DND-41 (cell line): ENCODE data around the gene DCUN1D3.

Experiments used
- ATAC-seq: fragments of 200-7000 bp; cut with Tn5 transposase; 3 replicates; pipeline ENCODE4 v1.9.1; 2021; ENCODE audit warnings: low read depth; ENCODE audit not compliant: insufficient read depth
- DNase-seq: peaks from one replicate; pipeline ENCODE4 v3.0.0-alpha.2; 2020
- H2AFZ ChIP-seq: 2 replicates; pipeline ENCODE4 v1.6.0; 2012; ENCODE audit warnings: low read depth, low read length
- H3K27ac ChIP-seq: 2 replicates; pipeline ENCODE4 v1.5.1; 2012; ENCODE audit warnings: low read length, inconsistent platforms
- H3K27me3 ChIP-seq: fragments of 200-600 bp; sonication (generic); 2 replicates; pipeline ENCODE4 v1.6.0; 2012; ENCODE audit warnings: low read length, mild to moderate bottlenecking, inconsistent platforms; ENCODE audit not compliant: insufficient read depth, poor library complexity
- H3K36me3 ChIP-seq: 2 replicates; pipeline ENCODE4 v1.5.1; 2012; ENCODE audit warnings: low read length, inconsistent platforms; ENCODE audit not compliant: insufficient read depth
- H3K4me1 ChIP-seq: 2 replicates; pipeline ENCODE4 v1.5.1; 2012; ENCODE audit warnings: mild to moderate bottlenecking, low read length; ENCODE audit not compliant: insufficient read depth
- H3K4me2 ChIP-seq: 2 replicates; pipeline ENCODE4 v1.6.0; 2012; ENCODE audit warnings: mild to moderate bottlenecking, moderate library complexity, low read length, inconsistent platforms; ENCODE audit not compliant: insufficient read depth
- H3K4me3 ChIP-seq, 2 experiments: fragments of 200-600 bp in 1 of 2; shearing (Covaris generic) in 1 of 2; 2 replicates each; pipeline ENCODE4 v1.5.1; 2012 to 2016; ENCODE audit warnings: inconsistent platforms in 2 of 2, low read length in 2 of 2, mild to moderate bottlenecking in 2 of 2, low read depth in 1 of 2, moderate library complexity in 1 of 2
- H3K79me2 ChIP-seq: 2 replicates; pipeline ENCODE4 v1.6.0; 2012; ENCODE audit warnings: low read length, inconsistent platforms; ENCODE audit not compliant: insufficient read depth
- H3K9ac ChIP-seq: 2 replicates; pipeline ENCODE4 v1.6.0; 2012; ENCODE audit warnings: low read depth, mild to moderate bottlenecking, inconsistent platforms, low read length, moderate library complexity
- H3K9me3 ChIP-seq: 2 replicates; pipeline ENCODE4 v1.5.1; 2012; ENCODE audit warnings: low read length, moderate library complexity, mild to moderate bottlenecking, inconsistent platforms; ENCODE audit not compliant: insufficient read depth, severe bottlenecking
- H4K20me1 ChIP-seq: 2 replicates; pipeline ENCODE4 v1.6.0; 2012; ENCODE audit warnings: low read length; ENCODE audit not compliant: insufficient read depth
- EZH2 ChIP-seq: IDR thresholded peaks from 3 replicates; pipeline ENCODE4 v1.6.1; 2012; ENCODE audit warnings: borderline replicate concordance, low read depth, mild to moderate bottlenecking, moderate library complexity, low read length, inconsistent platforms; ENCODE audit not compliant: severe bottlenecking
- TF ChIP-seq, protein P1 (sequence below): IDR thresholded peaks from 2 replicates; pipeline ENCODE4 v1.5.1; 2012; ENCODE audit warnings: borderline replicate concordance, low read length, moderate library complexity, mild to moderate bottlenecking; ENCODE audit not compliant: poor library complexity, severe bottlenecking; ENCODE audit errors: extremely low read depth

The DCUN1D3 gene

DNA sequence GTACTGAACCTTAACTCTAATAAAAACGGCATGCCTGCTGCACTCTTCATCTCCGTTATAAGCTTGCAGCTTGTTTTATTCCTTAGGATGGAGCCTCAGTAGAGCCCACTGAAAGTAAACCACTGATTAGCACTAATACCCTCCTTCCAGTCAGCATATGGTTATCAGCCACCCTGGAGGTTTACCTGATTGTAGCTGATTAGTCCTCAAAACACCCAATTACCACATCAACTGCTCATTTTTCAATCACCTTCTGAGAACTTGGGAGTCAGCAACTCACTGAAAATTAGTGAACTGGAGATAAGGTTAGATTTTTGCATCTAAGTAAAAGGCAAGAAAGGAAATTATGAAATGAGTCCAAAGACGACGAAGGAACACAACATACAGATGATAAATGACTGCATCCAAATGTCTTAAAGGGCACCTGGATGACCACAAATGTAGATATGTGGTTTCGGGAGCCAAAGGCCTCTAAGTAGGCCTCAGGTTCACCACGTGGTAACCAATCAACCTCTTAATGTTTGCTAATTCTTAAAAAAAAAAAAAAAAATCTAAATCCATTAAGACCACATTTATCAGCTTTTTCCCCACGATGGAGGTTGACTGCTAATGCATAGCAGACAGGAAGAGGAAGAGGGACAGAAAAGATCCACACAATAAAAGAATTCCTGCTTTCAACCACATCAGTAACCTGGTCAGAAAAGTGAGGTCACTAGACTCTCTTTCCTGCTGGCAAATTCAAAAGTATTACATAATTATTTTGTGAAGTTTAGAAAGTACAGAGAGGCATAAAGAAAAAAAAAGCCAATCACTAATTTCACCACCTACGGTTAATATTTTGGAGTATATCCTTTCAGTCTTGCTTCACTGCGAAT is 28.0 kb downstream of the DCUN1D3 start:
- TF ChIP-seq, protein P1, sequence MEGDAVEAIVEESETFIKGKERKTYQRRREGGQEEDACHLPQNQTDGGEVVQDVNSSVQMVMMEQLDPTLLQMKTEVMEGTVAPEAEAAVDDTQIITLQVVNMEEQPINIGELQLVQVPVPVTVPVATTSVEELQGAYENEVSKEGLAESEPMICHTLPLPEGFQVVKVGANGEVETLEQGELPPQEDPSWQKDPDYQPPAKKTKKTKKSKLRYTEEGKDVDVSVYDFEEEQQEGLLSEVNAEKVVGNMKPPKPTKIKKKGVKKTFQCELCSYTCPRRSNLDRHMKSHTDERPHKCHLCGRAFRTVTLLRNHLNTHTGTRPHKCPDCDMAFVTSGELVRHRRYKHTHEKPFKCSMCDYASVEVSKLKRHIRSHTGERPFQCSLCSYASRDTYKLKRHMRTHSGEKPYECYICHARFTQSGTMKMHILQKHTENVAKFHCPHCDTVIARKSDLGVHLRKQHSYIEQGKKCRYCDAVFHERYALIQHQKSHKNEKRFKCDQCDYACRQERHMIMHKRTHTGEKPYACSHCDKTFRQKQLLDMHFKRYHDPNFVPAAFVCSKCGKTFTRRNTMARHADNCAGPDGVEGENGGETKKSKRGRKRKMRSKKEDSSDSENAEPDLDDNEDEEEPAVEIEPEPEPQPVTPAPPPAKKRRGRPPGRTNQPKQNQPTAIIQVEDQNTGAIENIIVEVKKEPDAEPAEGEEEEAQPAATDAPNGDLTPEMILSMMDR = no peak
- no peak for TF ChIP-seq EZH2
- Histone ChIP-seq H3K4me1 (0 out of 2 replicates have a peak, but pooled peaks cover 3% of the 10 kb centered on the region), H3K27ac (no peak overlapping the region), H3K4me3 (no peak overlapping the region), H3K9ac (no peak overlapping the region), H2AFZ (no peak overlapping the region), H3K27me3 (no peaks in the 10 kb centered on the region), H3K4me2 (no peak overlapping the region), H3K9me3 (no peaks in the 10 kb centered on the region), H3K79me2 (no peaks in the 10 kb centered on the region; the same call in 1 of the 2 replicates), H3K36me3 (no peaks in the 10 kb centered on the region), H4K20me1 (peaks cover 21% of the 10 kb centered on the region)
- ATAC-seq = no peak
- no peak for DNase-seq

DNA sequence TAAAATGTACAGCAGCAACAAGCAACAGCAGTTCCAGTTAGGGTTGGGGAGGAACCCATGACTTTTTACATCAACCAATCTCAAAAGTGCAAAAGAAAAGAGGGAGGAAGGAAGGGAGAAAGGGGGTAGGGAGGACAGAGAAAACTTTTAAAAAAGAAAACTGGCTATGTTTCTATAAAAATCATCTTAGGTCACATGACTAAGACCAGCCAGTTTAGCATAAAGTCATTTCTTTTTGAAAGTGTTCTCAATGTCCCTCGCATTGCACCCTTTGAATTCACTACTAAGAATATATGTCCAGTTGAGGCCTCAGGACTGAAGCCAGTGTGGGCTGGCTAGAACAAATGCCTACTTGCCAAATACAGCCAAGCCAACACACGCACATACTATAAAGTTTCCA is 28.9 kb downstream of the DCUN1D3 start:
- H3K9ac ChIP-seq = no peak overlapping the region
- peaks cover 22% of the 10 kb centered on the region for H4K20me1 ChIP-seq
- 0 out of 2 replicates have a peak, but pooled peaks cover 3% of the 10 kb centered on the region for H3K4me1 ChIP-seq
- TF ChIP-seq, protein P1 = no peak
- no peak for TF ChIP-seq EZH2
- H3K9me3 ChIP-seq = no peaks in the 10 kb centered on the region
- H3K27me3 ChIP-seq = no peaks in the 10 kb centered on the region
- no peak overlapping the region for H3K27ac ChIP-seq
- ATAC-seq = no peak
- no peak overlapping the region for H3K4me3 ChIP-seq
- H3K36me3 ChIP-seq = no peaks in the 10 kb centered on the region
- H2AFZ ChIP-seq = no peak overlapping the region
- no peak for DNase-seq
- no peak overlapping the region for H3K4me2 ChIP-seq
- no peaks in the 10 kb centered on the region; the same call in 1 of the 2 replicates for H3K79me2 ChIP-seq

DNA sequence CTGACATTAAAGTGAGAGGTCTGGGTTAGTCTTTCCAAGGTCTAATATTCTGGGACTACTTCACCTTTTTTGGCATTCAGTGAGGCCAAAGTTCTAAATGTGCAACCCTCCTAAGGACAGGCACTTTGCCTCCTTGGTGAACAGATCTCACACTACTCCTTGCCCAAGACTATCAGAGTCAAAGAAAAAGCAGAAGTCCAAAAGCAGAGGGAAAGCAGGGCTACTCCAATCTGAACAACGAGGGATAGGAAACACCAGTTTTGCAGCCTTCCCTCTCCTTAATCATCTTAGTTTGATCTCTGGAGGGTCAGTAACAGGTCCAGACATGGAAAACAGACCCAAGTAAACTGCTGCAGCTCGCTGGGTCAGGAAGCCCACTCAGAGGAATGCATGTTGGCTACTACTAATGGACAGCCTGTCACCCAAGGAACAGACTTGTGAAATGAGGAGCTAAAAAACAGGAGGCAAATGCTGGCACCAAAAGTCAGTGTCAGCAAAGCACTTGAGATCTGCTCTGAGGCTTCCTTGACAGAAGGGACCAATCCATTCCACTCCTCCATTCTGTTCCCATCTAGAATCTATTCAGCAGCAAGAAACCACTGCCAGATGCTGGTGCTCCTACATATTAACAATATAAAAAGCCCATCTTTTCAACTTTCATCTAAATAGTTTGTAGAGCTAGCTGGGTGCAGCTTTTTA is 29.9 kb downstream of the DCUN1D3 start:
- Histone ChIP-seq H3K36me3 (no peaks in the 10 kb centered on the region), H3K4me2 (no peak overlapping the region), H3K4me3 (no peak overlapping the region), H3K27ac (no peak overlapping the region), H2AFZ (no peak overlapping the region), H3K79me2 (no peaks in the 10 kb centered on the region; the same call in 1 of the 2 replicates), H3K9ac (no peak overlapping the region), H3K27me3 (no peaks in the 10 kb centered on the region), H3K9me3 (no peaks in the 10 kb centered on the region), H4K20me1 (peaks cover 22% of the 10 kb centered on the region), H3K4me1 (0 out of 2 replicates have a peak, but pooled peaks cover 3% of the 10 kb centered on the region)
- DNase-seq (no peak), ATAC-seq (no peak)
- TF ChIP-seq, protein P1 = no peak
- TF ChIP-seq EZH2 = no peak
